Hippocampal formation (tissue), 2 donors: ENCODE results near the gene FOXK1.
"Not testable (repeated sequence)": the region's sequence is repeated elsewhere in the genome, so short reads cannot be mapped to it uniquely, and the experiment has no call there.

Experiments used
- DNase-seq, 2 donors: peaks; one replicate each; lab custom pipeline; 2025; lab: John Stamatoyannopoulos, UW

Gene FOXK1

GRCh38 chr7:4667776-4668509 is 14.2 kb upstream of the FOXK1 start:
- no peak for DNase-seq

GRCh38 chr7:4668510-4668847 is 13.6 kb upstream of the FOXK1 start:
- no peak for DNase-seq

GRCh38 chr7:4670791-4671190 is 11.3 kb upstream of the FOXK1 start:
- no peak for DNase-seq

GRCh38 chr7:4675771-4676367 is 6.2 kb upstream of the FOXK1 start:
- DNase-seq, result no peak

GRCh38 chr7:4677518-4677917 is 4.6 kb upstream of the FOXK1 start:
- DNase-seq, result not testable (repeated sequence)

- DNase-seq, result no peak
Observed at GRCh38 chr7:4681218-4681851, 760 bp upstream of the FOXK1 start.

- no peak for DNase-seq
Observed at GRCh38 chr7:4682621-4683042, 537 bp downstream of the FOXK1 start.

- no peak for DNase-seq
Observed at GRCh38 chr7:4683043-4683883, 1.2 kb downstream of the FOXK1 start.

GRCh38 chr7:4683884-4684565 is 1.9 kb downstream of the FOXK1 start:
- DNase-seq, result peak in 1 of 2 donors; percentile 27

GRCh38 chr7:4684846-4685245 is 2.8 kb downstream of the FOXK1 start:
- DNase-seq, result no peak

- DNase-seq, result not testable (repeated sequence)
Observed at GRCh38 chr7:4685676-4686075, 3.6 kb downstream of the FOXK1 start.

- no peak for DNase-seq
Observed at GRCh38 chr7:4687956-4688355, 5.9 kb downstream of the FOXK1 start.

- no peak for DNase-seq
Observed at GRCh38 chr7:4689151-4689550, 7.1 kb downstream of the FOXK1 start.

GRCh38 chr7:4689668-4690067 is 7.6 kb downstream of the FOXK1 start:
- no peak for DNase-seq

GRCh38 chr7:4690953-4691856 is 9.1 kb downstream of the FOXK1 start:
- no peak for DNase-seq

- DNase-seq, result no peak
Observed at GRCh38 chr7:4692055-4692454, 10.0 kb downstream of the FOXK1 start.

GRCh38 chr7:4692622-4693021 is 10.5 kb downstream of the FOXK1 start:
- not testable (repeated sequence) for DNase-seq

GRCh38 chr7:4693152-4693551 is 11.1 kb downstream of the FOXK1 start:
- no peak for DNase-seq

- no peak for DNase-seq
Observed at GRCh38 chr7:4693749-4694148, 11.7 kb downstream of the FOXK1 start.

GRCh38 chr7:4694305-4694704 is 12.2 kb downstream of the FOXK1 start:
- DNase-seq, result no peak
